HEK293 (cell line): ENCODE data around the gene PCBP4.

ENCODE experiments used
- GLIS1 ChIP-seq: fragments of 450-650 bp; formaldehyde crosslinking; IDR thresholded peaks from 2 replicates; pipeline ENCODE4 v1.5.1; 2016; ENCODE audit warnings: missing biosample characterization, missing genetic modification characterization
- KLF16 ChIP-seq: fragments of 450-650 bp; formaldehyde crosslinking; IDR thresholded peaks from 2 replicates; pipeline ENCODE4 v1.5.1; 2017; ENCODE audit warnings: missing biosample characterization, missing genetic modification characterization
- OVOL3 ChIP-seq: fragments of 450-650 bp; formaldehyde crosslinking; IDR thresholded peaks from 2 replicates; pipeline ENCODE4 v1.5.1; 2016; ENCODE audit warnings: missing biosample characterization, missing genetic modification characterization
- SALL2 ChIP-seq: fragments of 450-650 bp; formaldehyde crosslinking; IDR thresholded peaks from 2 replicates; pipeline ENCODE4 v1.5.0; 2017; ENCODE audit warnings: missing biosample characterization, mild to moderate bottlenecking, missing genetic modification characterization, borderline replicate concordance
- SCRT2 ChIP-seq: fragments of 450-650 bp; formaldehyde crosslinking; IDR thresholded peaks from 2 replicates; pipeline ENCODE4 v1.5.1; 2016; ENCODE audit warnings: missing biosample characterization, missing genetic modification characterization
- SP7 ChIP-seq: fragments of 450-650 bp; formaldehyde crosslinking; IDR thresholded peaks from 2 replicates; pipeline ENCODE4 v1.5.1; 2016; ENCODE audit warnings: missing biosample characterization, missing genetic modification characterization
- ZBTB21 ChIP-seq: fragments of 450-650 bp; formaldehyde crosslinking; IDR thresholded peaks from 2 replicates; pipeline ENCODE4 v1.5.1; 2017; ENCODE audit warnings: missing biosample characterization, missing genetic modification characterization
- ZNF16 ChIP-seq: fragments of 450-650 bp; formaldehyde crosslinking; IDR thresholded peaks from 2 replicates; pipeline ENCODE4 v1.5.1; 2016; ENCODE audit warnings: low read depth, missing biosample characterization, missing genetic modification characterization
- ZNF324 ChIP-seq: fragments of 450-650 bp; formaldehyde crosslinking; IDR thresholded peaks from 2 replicates; pipeline ENCODE4 v1.5.1; 2016; ENCODE audit warnings: missing biosample characterization, missing genetic modification characterization
- ZNF416 ChIP-seq: fragments of 450-650 bp; formaldehyde crosslinking; IDR thresholded peaks from 2 replicates; pipeline ENCODE4 v1.5.1; 2016; ENCODE audit warnings: missing biosample characterization, missing genetic modification characterization
- ZNF529 ChIP-seq: fragments of 450-650 bp; formaldehyde crosslinking; IDR thresholded peaks from 2 replicates; pipeline ENCODE4 v1.5.1; 2017; ENCODE audit warnings: missing genetic modification characterization, missing biosample characterization; ENCODE audit not compliant: insufficient replicate concordance
- ZNF544 ChIP-seq: fragments of 450-650 bp; formaldehyde crosslinking; IDR thresholded peaks from 2 replicates; pipeline ENCODE4 v1.5.0; 2017; ENCODE audit warnings: missing biosample characterization, missing genetic modification characterization
- ZNF561 ChIP-seq: fragments of 450-650 bp; IDR thresholded peaks from 2 replicates; pipeline ENCODE4 v1.5.1; 2018; ENCODE audit warnings: missing biosample characterization, missing genetic modification characterization, borderline replicate concordance
- ZNF626 ChIP-seq: fragments of 450-650 bp; sonication (Bioruptor Pico); formaldehyde crosslinking; IDR thresholded peaks from 2 replicates; pipeline ENCODE4 v1.5.1; 2018; ENCODE audit warnings: missing biosample characterization, missing genetic modification characterization, inconsistent platforms
- ZNF776 ChIP-seq: fragments of 450-650 bp; formaldehyde crosslinking; IDR thresholded peaks from 2 replicates; pipeline ENCODE4 v1.5.0; 2017; ENCODE audit warnings: missing biosample characterization, missing genetic modification characterization, borderline replicate concordance
- ZNF837 ChIP-seq: fragments of 450-650 bp; formaldehyde crosslinking; IDR thresholded peaks from 2 replicates; pipeline ENCODE4 v1.5.1; 2016; ENCODE audit warnings: missing biosample characterization, missing genetic modification characterization
- TF ChIP-seq, protein P1 (sequence below): fragments of 450-650 bp; formaldehyde crosslinking; IDR thresholded peaks from 2 replicates; pipeline ENCODE4 v1.5.1; 2016; ENCODE audit warnings: missing biosample characterization, missing genetic modification characterization, borderline replicate concordance
- TF ChIP-seq, protein P2 (sequence below): fragments of 450-650 bp; formaldehyde crosslinking; IDR thresholded peaks from 2 replicates; pipeline ENCODE4 v1.5.1; 2016; ENCODE audit warnings: missing biosample characterization, missing genetic modification characterization
- TF ChIP-seq, protein P3 (sequence below): fragments of 450-650 bp; formaldehyde crosslinking; IDR thresholded peaks from 2 replicates; pipeline ENCODE4 v1.5.1; 2016; ENCODE audit warnings: missing biosample characterization, missing genetic modification characterization
- TF ChIP-seq, protein P4 (sequence below): fragments of 450-650 bp; formaldehyde crosslinking; IDR thresholded peaks from 2 replicates; pipeline ENCODE4 v1.5.1; 2017; ENCODE audit warnings: missing biosample characterization, missing genetic modification characterization
- TF ChIP-seq, protein P5 (sequence below): fragments of 450-650 bp; formaldehyde crosslinking; IDR thresholded peaks from 2 replicates; pipeline ENCODE4 v1.5.1; 2016; ENCODE audit warnings: missing biosample characterization, missing genetic modification characterization
- TF ChIP-seq, protein P6 (sequence below): fragments of 450-650 bp; formaldehyde crosslinking; IDR thresholded peaks from 2 replicates; pipeline ENCODE4 v1.5.1; 2016; ENCODE audit warnings: missing biosample characterization, missing genetic modification characterization

PCBP4 gene

DNA sequence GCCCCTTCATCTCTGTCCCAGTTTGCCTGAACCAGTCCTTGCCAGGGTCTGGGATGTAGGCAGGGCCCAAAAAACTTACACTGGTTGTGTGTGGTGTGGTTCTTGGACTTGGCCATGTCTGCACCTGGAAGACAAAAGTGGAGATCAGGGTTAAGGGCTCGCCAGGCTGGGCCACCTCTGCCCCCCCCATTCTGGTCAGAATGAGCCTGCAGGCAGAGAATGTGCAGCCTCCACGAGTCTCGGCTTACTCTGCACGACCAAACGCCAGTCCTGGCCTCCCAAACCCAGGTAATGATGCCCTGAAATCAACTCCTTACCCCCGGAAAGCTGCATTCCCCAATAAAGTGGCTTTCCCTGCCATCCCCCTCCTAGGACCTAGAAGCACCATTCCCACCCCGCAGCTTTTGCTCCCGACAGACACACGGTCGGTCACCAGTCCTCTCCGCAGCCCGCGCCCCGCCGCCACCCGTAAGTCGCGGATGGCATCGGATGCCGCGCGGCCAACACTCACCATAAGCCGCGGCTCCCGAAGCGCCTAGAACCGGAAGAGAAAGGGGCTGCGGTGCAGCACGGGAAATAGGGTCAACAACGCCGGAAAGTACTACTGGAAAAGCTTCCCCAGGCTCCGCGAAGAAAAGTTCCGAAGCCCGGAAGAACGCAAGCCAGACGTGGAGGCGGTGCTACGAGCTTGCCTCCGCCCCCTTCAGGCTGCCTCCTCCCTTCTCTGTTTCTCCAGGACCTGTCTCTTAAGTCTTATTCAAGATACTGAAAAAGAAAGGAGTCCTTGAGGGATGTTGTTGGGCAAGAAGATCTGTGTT lies 28.3 kb upstream of the PCBP4 start, which contains the start of gene RPL29 (continued):
- TF ChIP-seq, protein P1, sequence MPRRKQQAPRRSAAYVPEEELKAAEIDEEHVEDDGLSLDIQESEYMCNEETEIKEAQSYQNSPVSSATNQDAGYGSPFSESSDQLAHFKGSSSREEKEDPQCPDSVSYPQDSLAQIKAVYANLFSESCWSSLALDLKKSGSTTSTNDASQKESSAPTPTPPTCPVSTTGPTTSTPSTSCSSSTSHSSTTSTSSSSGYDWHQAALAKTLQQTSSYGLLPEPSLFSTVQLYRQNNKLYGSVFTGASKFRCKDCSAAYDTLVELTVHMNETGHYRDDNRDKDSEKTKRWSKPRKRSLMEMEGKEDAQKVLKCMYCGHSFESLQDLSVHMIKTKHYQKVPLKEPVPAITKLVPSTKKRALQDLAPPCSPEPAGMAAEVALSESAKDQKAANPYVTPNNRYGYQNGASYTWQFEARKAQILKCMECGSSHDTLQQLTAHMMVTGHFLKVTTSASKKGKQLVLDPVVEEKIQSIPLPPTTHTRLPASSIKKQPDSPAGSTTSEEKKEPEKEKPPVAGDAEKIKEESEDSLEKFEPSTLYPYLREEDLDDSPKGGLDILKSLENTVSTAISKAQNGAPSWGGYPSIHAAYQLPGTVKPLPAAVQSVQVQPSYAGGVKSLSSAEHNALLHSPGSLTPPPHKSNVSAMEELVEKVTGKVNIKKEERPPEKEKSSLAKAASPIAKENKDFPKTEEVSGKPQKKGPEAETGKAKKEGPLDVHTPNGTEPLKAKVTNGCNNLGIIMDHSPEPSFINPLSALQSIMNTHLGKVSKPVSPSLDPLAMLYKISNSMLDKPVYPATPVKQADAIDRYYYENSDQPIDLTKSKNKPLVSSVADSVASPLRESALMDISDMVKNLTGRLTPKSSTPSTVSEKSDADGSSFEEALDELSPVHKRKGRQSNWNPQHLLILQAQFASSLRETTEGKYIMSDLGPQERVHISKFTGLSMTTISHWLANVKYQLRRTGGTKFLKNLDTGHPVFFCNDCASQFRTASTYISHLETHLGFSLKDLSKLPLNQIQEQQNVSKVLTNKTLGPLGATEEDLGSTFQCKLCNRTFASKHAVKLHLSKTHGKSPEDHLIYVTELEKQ (tag by site-specific recombination), result no peak
- TF ChIP-seq ZNF776 (tag by site-specific recombination) (no peak), SCRT2 (tag by site-specific recombination) (no peak), ZNF544 (tag by site-specific recombination) (no peak), GLIS1 (tag by site-specific recombination) (no peak), OVOL3 (tag by site-specific recombination) (peak; percentile 67; the same call in 1 of the 2 replicates), ZNF837 (no peak), ZNF626 (no peak), SALL2 (tag by site-specific recombination) (no peak), ZNF324 (tag by site-specific recombination) (peak; percentile 82; the same call in 1 of the 2 replicates), ZBTB21 (tag by site-specific recombination) (peak; percentile 65), ZNF561 (tag by site-specific recombination) (peak; percentile 76; the same call in 1 of the 2 replicates), ZNF16 (tag by site-specific recombination) (no peak), KLF16 (tag by site-specific recombination) (peak; percentile 82), SP7 (tag by site-specific recombination) (peak; percentile 89), ZNF529 (no peak), ZNF416 (tag by site-specific recombination) (no peak)
- TF ChIP-seq, protein P2, sequence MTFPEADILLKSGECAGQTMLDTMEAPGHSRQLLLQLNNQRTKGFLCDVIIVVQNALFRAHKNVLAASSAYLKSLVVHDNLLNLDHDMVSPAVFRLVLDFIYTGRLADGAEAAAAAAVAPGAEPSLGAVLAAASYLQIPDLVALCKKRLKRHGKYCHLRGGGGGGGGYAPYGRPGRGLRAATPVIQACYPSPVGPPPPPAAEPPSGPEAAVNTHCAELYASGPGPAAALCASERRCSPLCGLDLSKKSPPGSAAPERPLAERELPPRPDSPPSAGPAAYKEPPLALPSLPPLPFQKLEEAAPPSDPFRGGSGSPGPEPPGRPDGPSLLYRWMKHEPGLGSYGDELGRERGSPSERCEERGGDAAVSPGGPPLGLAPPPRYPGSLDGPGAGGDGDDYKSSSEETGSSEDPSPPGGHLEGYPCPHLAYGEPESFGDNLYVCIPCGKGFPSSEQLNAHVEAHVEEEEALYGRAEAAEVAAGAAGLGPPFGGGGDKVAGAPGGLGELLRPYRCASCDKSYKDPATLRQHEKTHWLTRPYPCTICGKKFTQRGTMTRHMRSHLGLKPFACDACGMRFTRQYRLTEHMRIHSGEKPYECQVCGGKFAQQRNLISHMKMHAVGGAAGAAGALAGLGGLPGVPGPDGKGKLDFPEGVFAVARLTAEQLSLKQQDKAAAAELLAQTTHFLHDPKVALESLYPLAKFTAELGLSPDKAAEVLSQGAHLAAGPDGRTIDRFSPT (tag by site-specific recombination), result no peak
- TF ChIP-seq, protein P3, sequence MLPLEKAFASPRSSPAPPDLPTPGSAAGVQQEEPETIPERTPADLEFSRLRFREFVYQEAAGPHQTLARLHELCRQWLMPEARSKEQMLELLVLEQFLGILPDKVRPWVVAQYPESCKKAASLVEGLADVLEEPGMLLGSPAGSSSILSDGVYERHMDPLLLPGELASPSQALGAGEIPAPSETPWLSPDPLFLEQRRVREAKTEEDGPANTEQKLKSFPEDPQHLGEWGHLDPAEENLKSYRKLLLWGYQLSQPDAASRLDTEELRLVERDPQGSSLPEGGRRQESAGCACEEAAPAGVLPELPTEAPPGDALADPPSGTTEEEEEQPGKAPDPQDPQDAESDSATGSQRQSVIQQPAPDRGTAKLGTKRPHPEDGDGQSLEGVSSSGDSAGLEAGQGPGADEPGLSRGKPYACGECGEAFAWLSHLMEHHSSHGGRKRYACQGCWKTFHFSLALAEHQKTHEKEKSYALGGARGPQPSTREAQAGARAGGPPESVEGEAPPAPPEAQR, result no peak
- TF ChIP-seq, protein P4, sequence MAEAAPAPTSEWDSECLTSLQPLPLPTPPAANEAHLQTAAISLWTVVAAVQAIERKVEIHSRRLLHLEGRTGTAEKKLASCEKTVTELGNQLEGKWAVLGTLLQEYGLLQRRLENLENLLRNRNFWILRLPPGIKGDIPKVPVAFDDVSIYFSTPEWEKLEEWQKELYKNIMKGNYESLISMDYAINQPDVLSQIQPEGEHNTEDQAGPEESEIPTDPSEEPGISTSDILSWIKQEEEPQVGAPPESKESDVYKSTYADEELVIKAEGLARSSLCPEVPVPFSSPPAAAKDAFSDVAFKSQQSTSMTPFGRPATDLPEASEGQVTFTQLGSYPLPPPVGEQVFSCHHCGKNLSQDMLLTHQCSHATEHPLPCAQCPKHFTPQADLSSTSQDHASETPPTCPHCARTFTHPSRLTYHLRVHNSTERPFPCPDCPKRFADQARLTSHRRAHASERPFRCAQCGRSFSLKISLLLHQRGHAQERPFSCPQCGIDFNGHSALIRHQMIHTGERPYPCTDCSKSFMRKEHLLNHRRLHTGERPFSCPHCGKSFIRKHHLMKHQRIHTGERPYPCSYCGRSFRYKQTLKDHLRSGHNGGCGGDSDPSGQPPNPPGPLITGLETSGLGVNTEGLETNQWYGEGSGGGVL (tag by site-specific recombination), result 0 out of 2 replicates have a peak, but pooled peaks have one; percentile 13
- TF ChIP-seq, protein P5, sequence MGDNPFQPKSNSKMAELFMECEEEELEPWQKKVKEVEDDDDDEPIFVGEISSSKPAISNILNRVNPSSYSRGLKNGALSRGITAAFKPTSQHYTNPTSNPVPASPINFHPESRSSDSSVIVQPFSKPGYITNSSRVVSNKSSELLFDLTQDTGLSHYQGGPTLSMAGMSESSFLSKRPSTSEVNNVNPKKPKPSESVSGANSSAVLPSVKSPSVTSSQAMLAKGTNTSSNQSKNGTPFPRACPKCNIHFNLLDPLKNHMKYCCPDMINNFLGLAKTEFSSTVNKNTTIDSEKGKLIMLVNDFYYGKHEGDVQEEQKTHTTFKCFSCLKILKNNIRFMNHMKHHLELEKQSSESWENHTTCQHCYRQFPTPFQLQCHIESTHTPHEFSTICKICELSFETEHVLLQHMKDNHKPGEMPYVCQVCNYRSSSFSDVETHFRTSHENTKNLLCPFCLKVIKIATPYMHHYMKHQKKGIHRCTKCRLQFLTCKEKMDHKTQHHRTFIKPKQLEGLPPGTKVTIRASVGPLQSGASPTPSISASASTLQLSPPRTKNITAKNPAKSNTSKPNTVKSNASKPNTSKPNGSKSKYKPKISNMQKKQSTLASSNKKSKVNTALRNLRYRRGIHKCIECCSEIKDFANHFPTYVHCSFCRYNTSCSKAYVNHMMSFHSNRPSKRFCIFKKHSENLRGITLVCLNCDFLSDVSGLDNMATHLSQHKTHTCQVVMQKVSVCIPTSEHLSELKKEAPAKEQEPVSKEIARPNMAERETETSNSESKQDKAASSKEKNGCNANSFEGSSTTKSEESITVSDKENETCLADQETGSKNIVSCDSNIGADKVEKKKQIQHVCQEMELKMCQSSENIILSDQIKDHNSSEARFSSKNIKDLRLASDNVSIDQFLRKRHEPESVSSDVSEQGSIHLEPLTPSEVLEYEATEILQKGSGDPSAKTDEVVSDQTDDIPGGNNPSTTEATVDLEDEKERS (tag by site-specific recombination), result 0 out of 2 replicates have a peak, but pooled peaks have one; percentile 58
- TF ChIP-seq, protein P6, sequence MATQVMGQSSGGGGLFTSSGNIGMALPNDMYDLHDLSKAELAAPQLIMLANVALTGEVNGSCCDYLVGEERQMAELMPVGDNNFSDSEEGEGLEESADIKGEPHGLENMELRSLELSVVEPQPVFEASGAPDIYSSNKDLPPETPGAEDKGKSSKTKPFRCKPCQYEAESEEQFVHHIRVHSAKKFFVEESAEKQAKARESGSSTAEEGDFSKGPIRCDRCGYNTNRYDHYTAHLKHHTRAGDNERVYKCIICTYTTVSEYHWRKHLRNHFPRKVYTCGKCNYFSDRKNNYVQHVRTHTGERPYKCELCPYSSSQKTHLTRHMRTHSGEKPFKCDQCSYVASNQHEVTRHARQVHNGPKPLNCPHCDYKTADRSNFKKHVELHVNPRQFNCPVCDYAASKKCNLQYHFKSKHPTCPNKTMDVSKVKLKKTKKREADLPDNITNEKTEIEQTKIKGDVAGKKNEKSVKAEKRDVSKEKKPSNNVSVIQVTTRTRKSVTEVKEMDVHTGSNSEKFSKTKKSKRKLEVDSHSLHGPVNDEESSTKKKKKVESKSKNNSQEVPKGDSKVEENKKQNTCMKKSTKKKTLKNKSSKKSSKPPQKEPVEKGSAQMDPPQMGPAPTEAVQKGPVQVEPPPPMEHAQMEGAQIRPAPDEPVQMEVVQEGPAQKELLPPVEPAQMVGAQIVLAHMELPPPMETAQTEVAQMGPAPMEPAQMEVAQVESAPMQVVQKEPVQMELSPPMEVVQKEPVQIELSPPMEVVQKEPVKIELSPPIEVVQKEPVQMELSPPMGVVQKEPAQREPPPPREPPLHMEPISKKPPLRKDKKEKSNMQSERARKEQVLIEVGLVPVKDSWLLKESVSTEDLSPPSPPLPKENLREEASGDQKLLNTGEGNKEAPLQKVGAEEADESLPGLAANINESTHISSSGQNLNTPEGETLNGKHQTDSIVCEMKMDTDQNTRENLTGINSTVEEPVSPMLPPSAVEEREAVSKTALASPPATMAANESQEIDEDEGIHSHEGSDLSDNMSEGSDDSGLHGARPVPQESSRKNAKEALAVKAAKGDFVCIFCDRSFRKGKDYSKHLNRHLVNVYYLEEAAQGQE, result 0 out of 2 replicates have a peak, but pooled peaks have one; percentile 21
